KBM-7 (cell line): ENCODE measurements around the gene CEP112.
"Not testable (repeated sequence)": the region's sequence is repeated elsewhere in the genome, so short reads cannot be mapped to it uniquely, and the experiment has no call there.

ENCODE experiments used
- DNase-seq: peaks from one replicate; pipeline ENCODE4 v3.0.0-alpha.2; 2015
- in situ Hi-C: fragments of 300-500 bp; cut with MboI; formaldehyde crosslinking; loops from 2 replicates; pipeline ENCODE4 v1.14.3; 2020; ENCODE audit warnings: low sequenced_read_pairs, low pct_unique_long_range_greater_than_20kb, mixed read lengths

The CEP112 gene

GRCh38 chr17:65868881-65869280 lies 323.1 kb downstream of the CEP112 start:
- no peak for DNase-seq

DNA sequence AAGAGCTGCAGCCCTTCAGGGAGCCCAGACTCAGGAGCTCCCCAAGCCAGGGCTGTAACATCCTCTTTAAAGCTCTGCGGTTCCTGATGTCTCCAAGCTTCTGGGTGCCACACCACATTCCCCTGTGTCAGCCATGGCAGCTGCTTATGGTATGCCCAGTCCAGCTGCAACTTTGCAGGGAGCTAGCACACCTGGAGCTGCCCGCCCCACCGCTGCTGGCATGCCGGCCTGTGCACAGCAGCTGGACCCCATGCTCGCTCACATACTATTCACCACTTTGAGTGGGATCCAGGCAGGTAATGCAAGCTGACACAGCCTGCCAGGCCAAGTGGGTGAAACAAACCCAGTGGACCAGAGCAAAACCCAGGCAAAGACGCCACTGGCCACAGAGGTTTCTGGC lies 324.9 kb downstream of the CEP112 start:
- in situ Hi-C loops, result no loop called here
- no peak for DNase-seq

More at GRCh38 chr17:65868881-65869280, 323.1 kb downstream of the CEP112 start:
- in situ Hi-C loops, result no loop called here

GRCh38 chr17:65865715-65866425 lies 326.1 kb downstream of the CEP112 start:
- in situ Hi-C loops, result no loop called here
- DNase-seq, result no peak

DNA sequence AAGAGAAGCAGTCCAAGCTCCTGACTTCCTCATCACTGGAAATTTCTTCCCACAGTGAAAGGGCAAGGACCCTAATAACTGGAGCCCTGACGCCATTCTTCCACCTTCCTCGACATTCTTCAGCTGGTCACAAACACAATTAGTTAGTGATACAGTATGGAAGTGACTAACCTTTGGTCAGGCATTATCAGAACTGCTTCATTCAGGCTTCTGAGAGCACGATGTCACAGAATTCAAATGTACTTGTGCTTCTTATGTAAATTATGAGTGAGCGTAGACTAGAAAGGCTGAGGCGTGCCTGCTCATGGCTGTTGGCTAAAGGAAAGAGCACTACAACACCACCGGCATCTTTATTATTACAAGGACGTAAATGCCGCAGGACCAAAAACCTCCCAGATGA lies 327.5 kb downstream of the CEP112 start:
- no peak for DNase-seq
- in situ Hi-C loops, result no loop called here

- no peak for DNase-seq
- in situ Hi-C loops, result no loop called here
Observed at GRCh38 chr17:65857718-65858117, 334.2 kb downstream of the CEP112 start.

- in situ Hi-C loops, result no loop called here
- no peak for DNase-seq
Observed at GRCh38 chr17:65856865-65857264, 335.1 kb downstream of the CEP112 start.

DNA sequence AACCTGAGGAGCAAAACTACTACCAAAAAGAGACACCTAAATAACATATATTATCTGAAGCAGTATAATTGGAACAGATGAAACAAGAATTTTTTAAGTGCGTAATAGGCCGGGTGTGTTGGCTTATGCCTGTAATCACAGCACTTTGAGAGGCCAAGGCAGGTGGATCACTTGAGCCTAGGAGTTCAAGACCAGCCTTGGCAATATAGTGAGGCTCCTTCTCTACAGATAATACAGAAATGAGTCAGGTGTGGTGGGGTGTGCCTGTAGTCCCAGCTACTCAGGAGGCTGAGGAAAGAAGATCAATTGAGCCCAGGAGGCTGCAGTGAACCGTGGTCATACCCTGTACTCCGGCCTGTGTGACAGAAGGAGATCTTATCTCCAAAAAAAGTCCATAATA lies 336.3 kb downstream of the CEP112 start:
- no peak for DNase-seq
- in situ Hi-C loops, result no loop called here

DNA sequence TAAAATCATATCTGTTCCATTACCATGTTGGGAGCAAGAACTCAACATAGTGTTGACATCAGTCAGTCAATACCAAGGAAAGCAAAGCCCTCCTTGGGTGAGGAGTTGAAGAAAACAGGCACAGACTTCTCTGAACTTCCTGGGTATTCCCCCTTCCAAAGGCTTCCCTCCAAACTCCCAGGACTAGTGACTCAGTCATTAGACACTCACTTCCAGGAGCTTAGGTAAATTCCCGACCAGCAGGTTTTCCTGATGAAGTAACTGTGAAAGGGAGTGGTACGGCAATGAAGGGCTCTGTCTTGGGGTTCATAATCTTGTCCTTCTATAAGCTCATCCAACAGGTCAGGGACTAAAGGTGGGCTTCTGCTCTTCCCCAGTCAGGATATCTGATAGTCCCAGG lies 336.7 kb downstream of the CEP112 start:
- DNase-seq, result no peak
- in situ Hi-C loops, result no loop called here

- in situ Hi-C loops, result no loop called here
- no peak for DNase-seq
Observed at GRCh38 chr17:65853816-65854215, 338.1 kb downstream of the CEP112 start.

- no peak for DNase-seq
- in situ Hi-C loops, result no loop called here
Observed at GRCh38 chr17:65852911-65853310, 339.0 kb downstream of the CEP112 start.

DNA sequence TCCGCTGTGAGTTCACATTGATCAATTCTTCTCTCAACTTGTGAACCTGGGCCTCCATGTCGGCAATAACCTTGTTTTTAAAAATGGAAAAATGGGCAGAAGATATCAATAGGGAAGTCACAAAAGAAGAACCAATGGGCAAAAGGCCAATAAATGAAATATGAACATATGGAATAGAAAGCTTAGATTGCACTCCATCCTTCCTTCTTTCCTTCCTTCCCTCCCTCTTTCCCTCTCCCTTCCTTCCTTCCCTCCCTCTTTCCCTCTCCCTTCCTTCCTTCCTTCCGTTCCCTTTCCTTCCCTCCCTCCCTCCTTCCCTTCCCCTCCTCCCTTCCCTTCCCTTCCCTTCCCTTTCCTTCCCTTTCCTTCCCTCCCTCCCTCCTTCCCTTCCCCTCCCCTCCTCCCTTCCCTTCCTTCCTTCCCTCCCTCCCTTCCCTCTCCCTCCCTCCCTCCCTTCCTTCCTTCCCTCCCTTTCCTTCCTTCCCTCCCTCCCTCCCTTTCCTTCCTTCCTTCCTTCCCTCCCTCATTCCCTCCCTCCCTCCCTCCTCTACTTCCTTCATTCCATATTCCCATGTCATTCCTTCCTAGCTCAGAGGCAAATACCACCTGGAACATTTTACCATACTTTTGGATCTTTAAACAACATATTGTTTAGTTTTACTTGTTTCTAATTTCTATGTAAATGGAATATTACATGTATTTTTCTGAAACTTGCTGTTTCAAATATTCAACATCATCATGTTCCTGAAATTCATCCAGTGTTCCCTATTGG lies 339.8 kb downstream of the CEP112 start:
- in situ Hi-C loops, result no loop called here
- DNase-seq, result no peak

DNA sequence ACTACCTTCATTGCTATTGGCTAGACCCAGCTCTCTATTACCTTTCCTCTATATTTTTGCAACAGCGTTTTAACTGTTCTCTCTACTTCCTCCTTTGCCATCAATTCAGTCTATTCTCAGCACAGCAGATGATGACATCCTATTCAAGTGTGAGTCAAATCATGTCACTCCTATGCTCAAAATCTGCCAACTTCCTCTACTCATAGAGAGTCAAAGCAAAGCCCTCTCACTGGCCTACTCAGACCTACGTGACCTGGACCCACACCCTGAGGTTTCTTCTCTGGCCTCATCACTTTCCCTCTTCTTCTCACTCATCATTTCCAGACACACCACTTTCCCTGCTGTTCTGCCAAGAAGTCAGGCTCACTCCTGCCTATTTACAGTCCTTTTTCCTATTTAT lies 341.4 kb downstream of the CEP112 start:
- in situ Hi-C loops, result no loop called here
- no peak for DNase-seq

DNA sequence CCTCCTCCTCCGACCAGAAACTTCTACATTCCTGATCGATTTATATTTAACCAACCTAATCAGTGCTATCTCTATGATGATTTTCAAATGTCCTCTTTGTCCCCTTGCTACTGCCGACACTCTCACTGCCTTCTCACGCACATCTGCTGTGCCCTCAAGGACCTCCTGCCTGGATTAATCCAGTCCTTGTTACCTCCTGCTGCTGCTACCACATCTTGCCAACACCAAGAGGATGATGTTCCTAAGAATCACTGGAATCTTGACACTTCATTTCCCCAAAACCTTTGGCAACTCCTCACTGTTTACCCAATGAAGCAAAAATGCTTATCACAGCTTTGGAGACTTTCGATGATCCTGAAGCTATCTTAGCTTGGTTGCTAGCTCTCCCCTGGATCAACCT lies 343.2 kb downstream of the CEP112 start:
- in situ Hi-C loops, result no loop called here

GRCh38 chr17:65841089-65841488 lies 350.8 kb downstream of the CEP112 start:
- no peak for DNase-seq
- in situ Hi-C loops, result no loop called here

More for the DNA sequence above, 343.2 kb downstream of the CEP112 start:
- DNase-seq, result no peak

GRCh38 chr17:65837232-65837631 lies 354.7 kb downstream of the CEP112 start:
- DNase-seq, in situ Hi-C loops: not testable (repeated sequence)

DNA sequence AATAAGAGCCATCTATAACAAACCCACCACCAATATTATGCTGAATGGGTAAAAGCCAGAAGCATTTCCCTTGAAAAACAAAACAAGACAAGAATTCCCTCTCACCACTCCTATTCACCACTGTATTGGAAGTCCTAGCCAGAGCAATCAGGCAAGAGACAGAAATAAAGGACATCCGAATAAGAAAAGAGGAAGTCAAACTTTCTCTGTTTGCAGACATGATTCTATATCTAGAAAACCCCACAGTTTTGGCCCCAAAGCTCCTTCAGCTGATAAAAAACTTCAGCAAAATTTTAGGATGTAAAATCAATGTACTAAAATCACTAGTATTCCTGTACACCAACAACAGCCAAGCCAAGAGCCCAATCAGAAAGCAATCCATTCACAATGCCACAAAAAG lies 358.7 kb downstream of the CEP112 start:
- in situ Hi-C loops, result no loop called here
- no peak for DNase-seq

- DNase-seq, result no peak
- in situ Hi-C loops, result no loop called here
Observed at GRCh38 chr17:65830356-65830755, 361.6 kb downstream of the CEP112 start.

- in situ Hi-C loops, DNase-seq: not testable (repeated sequence)
Observed at GRCh38 chr17:65826577-65826976, 365.4 kb downstream of the CEP112 start.

- DNase-seq, result no peak
- in situ Hi-C loops, result no loop called here
Observed at GRCh38 chr17:65824901-65825300, 367.0 kb downstream of the CEP112 start.

GRCh38 chr17:65823713-65824112 lies 368.2 kb downstream of the CEP112 start:
- no peak for DNase-seq
- in situ Hi-C loops, result no loop called here

GRCh38 chr17:65820811-65821210 lies 371.1 kb downstream of the CEP112 start:
- DNase-seq, result no peak
- in situ Hi-C loops, result no loop called here
